NCI-H1694 (cell line): Measurements from ENCODE around the gene CYTH4.
"Not testable (repeated sequence)": the region's sequence is repeated elsewhere in the genome, so short reads cannot be mapped to it uniquely, and the experiment has no call there.

Source experiments
- DNase-seq: peaks from one replicate; lab custom pipeline; 2025; lab: John Stamatoyannopoulos, UW

The CYTH4 gene

GRCh38 chr22:37282385-37282677 is at the start of gene CYTH4:
Gene CYTH4, plus strand, starts transcription at chr22:37282508. Its CDS starts 62 bp downstream, at chr22:37282570.
- DNase-seq, result no peak

GRCh38 chr22:37233371-37233750 is 48.9 kb upstream of the CYTH4 start:
- DNase-seq, result not testable (repeated sequence)

GRCh38 chr22:37233751-37234631 is 48.3 kb upstream of the CYTH4 start:
- DNase-seq, result no peak

GRCh38 chr22:37234736-37235711 is 47.3 kb upstream of the CYTH4 start:
- no peak for DNase-seq

- DNase-seq, result no peak
These were observed 46.3 kb upstream of the CYTH4 start for GRCh38 chr22:37235897-37236607.

GRCh38 chr22:37237371-37238268 is 44.7 kb upstream of the CYTH4 start:
- no peak for DNase-seq

GRCh38 chr22:37239336-37240239 is 42.7 kb upstream of the CYTH4 start:
- DNase-seq, result no peak

- no peak for DNase-seq
These were observed 41.9 kb upstream of the CYTH4 start for GRCh38 chr22:37240240-37240940.

- DNase-seq, result no peak
These were observed 41.4 kb upstream of the CYTH4 start for GRCh38 chr22:37240941-37241320.

- no peak for DNase-seq
These were observed 40.8 kb upstream of the CYTH4 start for GRCh38 chr22:37241351-37242142.

- no peak for DNase-seq
These were observed 39.9 kb upstream of the CYTH4 start for GRCh38 chr22:37242395-37242918.

- no peak for DNase-seq
These were observed 38.8 kb upstream of the CYTH4 start for GRCh38 chr22:37243402-37244113.

GRCh38 chr22:37244114-37244921 is 38.0 kb upstream of the CYTH4 start, which contains the start of gene RAC2:
Gene RAC2, minus strand, starts transcription at chr22:37244269. Its CDS starts 121 bp downstream, at chr22:37244148.
- no peak for DNase-seq

- DNase-seq, result no peak
These were observed 37.2 kb upstream of the CYTH4 start for GRCh38 chr22:37244922-37245722.

GRCh38 chr22:37245740-37246139 is 36.6 kb upstream of the CYTH4 start:
- DNase-seq, result no peak

GRCh38 chr22:37248251-37248650 is 34.1 kb upstream of the CYTH4 start:
- DNase-seq, result no peak
